Neural progenitor cell (in vitro differentiated cells): ENCODE data around the gene CSF1. TPM values are rescaled to one million over a fixed set of nuclear protein-coding genes. Genes with fewer than 3 reads are reported as not detected.

ENCODE experiments used
- DNase-seq: peaks from one replicate; pipeline ENCODE4 v3.0.0-alpha.2; 2016; ENCODE audit warnings: low spot score
- H2AFZ ChIP-seq: fragments of 200-600 bp; sonication (generic); replicated peaks from 2 replicates; pipeline ENCODE4 v1.6.1; 2016; ENCODE audit warnings: antibody characterized with exemption
- H3F3A ChIP-seq: fragments of 200-600 bp; sonication (generic); 2 replicates; pipeline ENCODE4 v1.6.1; 2016; ENCODE audit warnings: antibody characterized with exemption, low read depth
- H3K27ac ChIP-seq: fragments of 200-600 bp; sonication (generic); 2 replicates; pipeline ENCODE4 v1.5.1; 2016; ENCODE audit warnings: mild to moderate bottlenecking
- H3K27me3 ChIP-seq: fragments of 200-600 bp; sonication (generic); 2 replicates; pipeline ENCODE4 v1.6.1; 2016; ENCODE audit warnings: mild to moderate bottlenecking, moderate library complexity
- H3K36me3 ChIP-seq: fragments of 200-600 bp; sonication (generic); 2 replicates; pipeline ENCODE4 v1.5.1; 2016
- H3K4me1 ChIP-seq: fragments of 200-600 bp; sonication (generic); 2 replicates; pipeline ENCODE4 v1.6.1; 2016; ENCODE audit warnings: mixed run types
- H3K4me2 ChIP-seq: fragments of 200-600 bp; sonication (generic); 2 replicates; pipeline ENCODE4 v1.6.1; 2016
- H3K4me3 ChIP-seq: fragments of 200-600 bp; sonication (generic); 2 replicates; pipeline ENCODE4 v1.5.1; 2016
- H3K79me2 ChIP-seq: fragments of 200-600 bp; sonication (generic); 2 replicates; pipeline ENCODE4 v1.6.1; 2016; ENCODE audit warnings: low read depth
- H3K9ac ChIP-seq: fragments of 200-600 bp; sonication (generic); 2 replicates; pipeline ENCODE4 v1.6.1; 2016
- H3K9me3 ChIP-seq: fragments of 200-600 bp; sonication (generic); 2 replicates; pipeline ENCODE4 v1.5.1; 2016; ENCODE audit warnings: low read depth
- H4K20me1 ChIP-seq: fragments of 200-600 bp; sonication (generic); 2 replicates; pipeline ENCODE4 v1.6.1; 2016; ENCODE audit warnings: low read depth
- H3K27ac Mint-ChIP-seq: 3 replicates; pipeline ENCODE4 v1.8.0; 2021; ENCODE audit warnings: mixed read lengths
- H3K27me3 Mint-ChIP-seq: 2 replicates; pipeline ENCODE4 v1.8.0; 2022; ENCODE audit warnings: low read depth, mild to moderate bottlenecking, inconsistent platforms, moderate library complexity, mixed read lengths; ENCODE audit not compliant: insufficient read depth
- H3K36me3 Mint-ChIP-seq: 3 replicates; pipeline ENCODE4 v1.8.0; 2021; ENCODE audit warnings: mixed read lengths
- H3K4me1 Mint-ChIP-seq: 3 replicates; pipeline ENCODE4 v1.8.0; 2021; ENCODE audit warnings: mixed read lengths
- H3K4me3 Mint-ChIP-seq: 3 replicates; pipeline ENCODE4 v1.8.0; 2021; ENCODE audit warnings: mild to moderate bottlenecking, moderate library complexity, mixed read lengths
- H3K9me3 Mint-ChIP-seq: 3 replicates; pipeline ENCODE4 v1.8.0; 2020; ENCODE audit warnings: mixed read lengths
- CTCF ChIP-seq: fragments of 200-600 bp; sonication (generic); IDR thresholded peaks from 2 replicates; pipeline ENCODE4 v1.5.1; 2017; ENCODE audit warnings: antibody characterized with exemption, mild to moderate bottlenecking
- EZH2 ChIP-seq: fragments of 200-600 bp; sonication (generic); IDR thresholded peaks from 2 replicates; pipeline ENCODE4 v1.6.1; 2017; ENCODE audit warnings: antibody characterized with exemption, mild to moderate bottlenecking, moderate library complexity
- EZH2phosphoT487 ChIP-seq: fragments of 200-600 bp; sonication (generic); IDR thresholded peaks from 2 replicates; pipeline ENCODE4 v1.6.1; 2017; ENCODE audit warnings: antibody characterized with exemption
- total RNA-seq: library from RNA; depleted of rRNA; stranded (reverse); fragments of >200 nt; gene quantifications from 2 replicates; pipeline ENCODE4 v1.2.3, GENCODE V29; 2015; ENCODE audit warnings: low replicate concordance

The CSF1 gene
- total RNA-seq, 1 donor from 2014 or later = 2.7 TPM

GRCh38 chr1:109903376-109903930 lies 7.2 kb upstream of the CSF1 start:
- Histone ChIP-seq H3K4me2 (no peak overlapping the region), H3K27ac (no peak overlapping the region), H3K27me3 (peaks cover 21% of the 10 kb centered on the region), H3K4me1 (peaks cover 4% of the 10 kb centered on the region), H4K20me1 (no peaks in the 10 kb centered on the region), H3K36me3 (no peaks in the 10 kb centered on the region), H3F3A (no peaks in the 10 kb centered on the region), H3K9ac (no peak overlapping the region), H3K4me3 (no peak overlapping the region), H2AFZ (no peak overlapping the region), H3K9me3 (no peaks in the 10 kb centered on the region), H3K79me2 (no peaks in the 10 kb centered on the region)
- Mint-ChIP-seq H3K27me3 (peaks cover 9% of the 10 kb centered on the region), H3K9me3 (peaks cover 2% of the 10 kb centered on the region), H3K27ac (no peak overlapping the region), H3K36me3 (no peaks in the 10 kb centered on the region), H3K4me3 (peak overlapping the region; percentile 17), H3K4me1 (peaks cover 16% of the 10 kb centered on the region)
- TF ChIP-seq CTCF (no peak), EZH2 (no peak), EZH2phosphoT487 (no peak)
- no peak for DNase-seq

GRCh38 chr1:109904105-109904817 lies 6.4 kb upstream of the CSF1 start:
- Histone ChIP-seq H2AFZ (no peak overlapping the region), H3K9me3 (no peaks in the 10 kb centered on the region), H3K4me3 (no peak overlapping the region), H3K9ac (no peak overlapping the region), H3K4me2 (no peak overlapping the region), H3K4me1 (peaks cover 4% of the 10 kb centered on the region), H3K27me3 (peaks cover 30% of the 10 kb centered on the region), H3K27ac (no peak overlapping the region), H3K79me2 (no peaks in the 10 kb centered on the region), H3K36me3 (no peaks in the 10 kb centered on the region), H4K20me1 (no peaks in the 10 kb centered on the region), H3F3A (no peaks in the 10 kb centered on the region)
- DNase-seq = no peak
- Mint-ChIP-seq H3K36me3 (no peaks in the 10 kb centered on the region), H3K4me3 (no peak overlapping the region), H3K4me1 (peaks cover 17% of the 10 kb centered on the region), H3K9me3 (peaks cover 2% of the 10 kb centered on the region), H3K27me3 (peaks cover 9% of the 10 kb centered on the region), H3K27ac (no peak overlapping the region)
- TF ChIP-seq EZH2phosphoT487 (no peak), EZH2 (no peak), CTCF (no peak)

GRCh38 chr1:109905491-109905890 lies 5.2 kb upstream of the CSF1 start:
- no peak for TF ChIP-seq CTCF
- TF ChIP-seq EZH2 = no peak
- no peak for TF ChIP-seq EZH2phosphoT487
- H3K9ac ChIP-seq = no peak overlapping the region
- no peak overlapping the region for H3K4me3 ChIP-seq
- H3F3A ChIP-seq = peaks cover 5% of the 10 kb centered on the region
- peaks cover 29% of the 10 kb centered on the region for H3K4me1 Mint-ChIP-seq
- H2AFZ ChIP-seq = no peak overlapping the region
- H3K27ac Mint-ChIP-seq = no peak overlapping the region
- H3K36me3 Mint-ChIP-seq = no peaks in the 10 kb centered on the region
- peaks cover 2% of the 10 kb centered on the region for H3K9me3 Mint-ChIP-seq
- no peaks in the 10 kb centered on the region for H4K20me1 ChIP-seq
- H3K27me3 ChIP-seq = peaks cover 41% of the 10 kb centered on the region
- H3K9me3 ChIP-seq = no peaks in the 10 kb centered on the region
- H3K27me3 Mint-ChIP-seq = peaks cover 13% of the 10 kb centered on the region
- H3K4me2 ChIP-seq = no peak overlapping the region
- H3K27ac ChIP-seq = no peak overlapping the region
- no peaks in the 10 kb centered on the region for H3K36me3 ChIP-seq
- H3K79me2 ChIP-seq = no peaks in the 10 kb centered on the region
- no peak overlapping the region for H3K4me3 Mint-ChIP-seq
- peaks cover 14% of the 10 kb centered on the region for H3K4me1 ChIP-seq
- no peak for DNase-seq
